KOPT-K1 (cell line): ENCODE data around the gene EIF5B.

Experiments used
- H3K27ac ChIP-seq: fragments of 200-600 bp; sonication (generic); 2 replicates; pipeline ENCODE4 v1.5.1; 2016; ENCODE audit warnings: antibody characterized with exemption, mild to moderate bottlenecking, low read depth, low read length; ENCODE audit not compliant: poor library complexity, severe bottlenecking
- H3K36me3 ChIP-seq: fragments of 200-600 bp; sonication (generic); 2 replicates; pipeline ENCODE4 v1.5.1; 2017; ENCODE audit warnings: antibody characterized with exemption, mild to moderate bottlenecking, low read length, moderate library complexity; ENCODE audit not compliant: insufficient read depth
- H3K9me3 ChIP-seq: fragments of 200-600 bp; sonication (generic); 2 replicates; pipeline ENCODE4 v1.5.1; 2017; ENCODE audit warnings: antibody characterized with exemption, low read length, mild to moderate bottlenecking; ENCODE audit not compliant: insufficient read depth, poor library complexity, severe bottlenecking

The EIF5B gene

DNA sequence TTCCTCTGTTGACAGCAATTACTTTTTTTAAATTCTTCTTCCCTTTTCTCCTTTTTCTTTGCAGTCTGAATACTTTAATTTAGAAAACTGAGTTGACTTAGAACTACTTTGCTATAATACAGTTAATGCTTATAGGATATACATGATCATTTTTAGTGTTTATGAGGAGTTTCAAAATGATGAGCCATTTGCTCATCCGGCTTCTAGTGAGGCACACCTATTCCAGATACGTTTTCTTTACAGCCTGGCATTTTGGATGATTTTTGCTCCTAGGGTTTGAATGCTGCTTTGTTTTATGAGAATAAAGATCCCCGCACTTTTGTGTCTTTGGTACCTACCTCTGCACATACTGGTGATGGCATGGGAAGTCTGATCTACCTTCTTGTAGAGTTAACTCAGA is 52.8 kb downstream of the EIF5B start:
- peaks cover 87% of the 10 kb centered on the region for H3K36me3 ChIP-seq

DNA sequence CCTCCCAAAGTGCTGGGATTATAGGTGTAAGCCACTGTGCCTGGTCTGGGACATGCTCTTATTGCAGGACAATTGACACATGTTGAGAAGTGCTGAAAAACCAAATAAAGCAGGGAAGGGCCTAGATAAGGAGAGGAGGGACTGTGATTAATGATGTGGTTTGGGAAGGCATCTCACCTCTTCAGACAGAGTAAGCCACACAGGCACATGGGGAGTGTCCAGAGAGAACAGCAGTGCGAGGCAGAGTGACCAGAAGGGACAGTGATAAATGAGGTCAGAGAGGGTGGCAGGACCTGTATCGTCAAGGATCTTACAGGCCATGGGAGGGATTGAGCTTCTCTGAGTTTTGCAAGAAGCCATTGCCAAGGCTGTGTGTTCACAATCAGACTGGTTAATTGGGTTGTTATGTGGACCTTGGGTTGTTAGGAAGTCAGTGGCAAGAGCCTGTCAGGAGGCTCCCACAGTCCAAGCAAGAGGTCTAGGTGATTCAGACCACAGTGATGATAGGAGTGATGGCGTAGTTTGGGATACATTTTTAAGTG is 58.5 kb downstream of the EIF5B start:
- Histone ChIP-seq H3K9me3 (no peaks in the 10 kb centered on the region), H3K27ac (no peak overlapping the region), H3K36me3 (peaks cover 100% of the 10 kb centered on the region)

More for the DNA sequence above, 52.8 kb downstream of the EIF5B start:
- H3K9me3 ChIP-seq = no peaks in the 10 kb centered on the region
- H3K27ac ChIP-seq = no peak overlapping the region

DNA sequence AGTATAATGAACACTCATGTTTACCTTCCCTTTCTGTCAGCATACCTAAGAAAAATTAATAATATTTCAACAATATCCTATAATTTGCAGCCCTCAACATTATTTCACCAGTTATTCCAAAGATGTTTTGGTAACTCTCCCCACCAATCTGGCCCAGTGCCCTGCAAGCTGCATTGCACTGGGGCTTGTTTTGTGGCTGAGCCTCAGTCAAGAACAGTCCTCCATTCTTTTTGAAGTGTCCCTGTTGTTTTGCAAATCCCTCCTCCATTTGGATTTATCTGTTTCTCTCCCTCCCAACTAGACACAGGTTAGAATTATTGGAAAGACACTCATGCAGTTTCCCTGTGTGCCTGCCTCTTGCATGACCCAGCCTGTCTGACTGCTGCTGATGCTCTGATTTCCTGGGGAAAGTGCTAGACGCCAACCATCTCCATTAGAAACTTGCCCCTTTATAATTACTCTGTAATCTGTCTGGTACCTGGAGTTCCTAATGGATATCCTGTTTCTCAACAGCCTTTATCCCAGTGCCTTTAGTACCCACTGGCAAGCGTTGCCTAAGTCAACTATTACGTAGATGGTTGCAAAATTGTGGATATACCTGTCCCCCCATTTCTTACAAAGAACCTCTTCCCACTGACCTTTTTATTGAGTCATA is 60.2 kb downstream of the EIF5B start:
- no peaks in the 10 kb centered on the region for H3K9me3 ChIP-seq
- no peak overlapping the region for H3K27ac ChIP-seq
- H3K36me3 ChIP-seq = peaks cover 100% of the 10 kb centered on the region

DNA sequence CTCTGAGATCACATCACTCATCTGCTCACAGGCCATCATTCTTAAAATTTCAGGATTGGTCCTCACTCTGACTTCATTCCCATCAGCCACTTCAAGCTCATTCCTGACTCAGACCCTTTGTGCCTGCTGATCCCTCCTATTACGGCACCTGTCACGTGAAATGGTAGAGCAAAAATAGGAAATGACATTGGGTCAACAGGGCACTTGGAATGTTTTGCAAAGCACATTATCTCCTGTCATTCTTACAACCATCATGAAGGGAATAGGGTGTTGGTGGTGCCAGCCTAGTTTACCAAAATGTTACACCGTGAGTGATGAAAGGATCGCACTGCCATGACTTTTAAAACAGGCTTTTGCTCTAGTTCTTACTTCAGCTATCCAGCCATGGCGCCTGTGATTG is 61.1 kb downstream of the EIF5B start:
- no peak overlapping the region for H3K27ac ChIP-seq
- H3K9me3 ChIP-seq = no peaks in the 10 kb centered on the region
- H3K36me3 ChIP-seq = peaks cover 100% of the 10 kb centered on the region

DNA sequence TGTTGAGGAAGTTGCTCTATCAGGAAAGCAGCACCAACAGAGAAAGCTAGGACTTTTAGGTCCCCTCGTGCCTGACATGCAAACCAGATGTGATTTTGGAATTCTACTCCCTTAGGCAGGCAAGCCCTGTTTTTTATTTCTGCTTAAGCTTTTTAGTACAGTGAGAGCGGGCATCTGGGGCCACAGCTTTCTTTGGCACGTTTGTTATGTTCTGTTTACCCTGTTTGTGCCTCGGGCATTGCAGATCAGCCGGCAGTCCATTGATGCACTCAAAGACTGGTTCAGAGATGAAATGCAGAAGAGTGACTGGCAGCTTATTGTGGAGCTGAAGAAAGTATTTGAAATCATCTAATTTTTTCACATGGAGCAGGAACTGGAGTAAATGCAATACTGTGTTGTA is 61.9 kb downstream of the EIF5B start:
- no peaks in the 10 kb centered on the region for H3K9me3 ChIP-seq
- no peak overlapping the region for H3K27ac ChIP-seq
- peaks cover 100% of the 10 kb centered on the region for H3K36me3 ChIP-seq

GRCh38 chr2:99399795-99400194 is 62.6 kb downstream of the EIF5B start:
- no peaks in the 10 kb centered on the region for H3K9me3 ChIP-seq
- H3K27ac ChIP-seq = no peak overlapping the region
- H3K36me3 ChIP-seq = peaks cover 100% of the 10 kb centered on the region

- H3K36me3 ChIP-seq = peaks cover 100% of the 10 kb centered on the region
- H3K27ac ChIP-seq = no peak overlapping the region
Observed at GRCh38 chr2:99401841-99402240, 64.7 kb downstream of the EIF5B start.

GRCh38 chr2:99403084-99403483 is 65.9 kb downstream of the EIF5B start:
- Histone ChIP-seq H3K36me3 (peaks cover 98% of the 10 kb centered on the region), H3K9me3 (no peaks in the 10 kb centered on the region), H3K27ac (no peak overlapping the region)

More at GRCh38 chr2:99401841-99402240, 64.7 kb downstream of the EIF5B start:
- no peaks in the 10 kb centered on the region for H3K9me3 ChIP-seq

DNA sequence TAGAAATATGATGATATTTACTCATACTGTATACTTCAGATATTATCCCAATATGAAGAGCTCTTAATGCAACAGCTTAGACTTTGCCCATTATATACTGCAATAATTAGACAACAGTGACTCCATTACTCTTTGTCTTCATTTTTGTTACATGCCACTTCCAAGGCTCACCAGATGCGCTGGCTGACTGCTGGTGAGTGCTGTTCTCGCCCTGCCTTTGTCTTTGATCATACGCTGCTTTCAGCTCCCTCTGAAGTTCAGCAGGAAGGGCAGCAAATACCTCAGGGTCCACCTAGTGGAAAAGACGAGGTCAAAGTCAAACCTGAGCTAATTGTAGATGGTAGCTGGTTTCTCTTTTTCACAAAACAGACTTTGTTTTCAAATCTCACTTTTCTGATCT is 66.3 kb downstream of the EIF5B start:
- H3K9me3 ChIP-seq = no peaks in the 10 kb centered on the region
- peaks cover 98% of the 10 kb centered on the region for H3K36me3 ChIP-seq
- no peak overlapping the region for H3K27ac ChIP-seq

GRCh38 chr2:99404039-99404796 is 67.0 kb downstream of the EIF5B start:
- Histone ChIP-seq H3K36me3 (peaks cover 98% of the 10 kb centered on the region), H3K27ac (no peak overlapping the region), H3K9me3 (no peaks in the 10 kb centered on the region)

GRCh38 chr2:99404797-99405669 is 67.8 kb downstream of the EIF5B start:
- H3K36me3 ChIP-seq = peaks cover 98% of the 10 kb centered on the region
- H3K27ac ChIP-seq = no peak overlapping the region
- no peaks in the 10 kb centered on the region for H3K9me3 ChIP-seq

DNA sequence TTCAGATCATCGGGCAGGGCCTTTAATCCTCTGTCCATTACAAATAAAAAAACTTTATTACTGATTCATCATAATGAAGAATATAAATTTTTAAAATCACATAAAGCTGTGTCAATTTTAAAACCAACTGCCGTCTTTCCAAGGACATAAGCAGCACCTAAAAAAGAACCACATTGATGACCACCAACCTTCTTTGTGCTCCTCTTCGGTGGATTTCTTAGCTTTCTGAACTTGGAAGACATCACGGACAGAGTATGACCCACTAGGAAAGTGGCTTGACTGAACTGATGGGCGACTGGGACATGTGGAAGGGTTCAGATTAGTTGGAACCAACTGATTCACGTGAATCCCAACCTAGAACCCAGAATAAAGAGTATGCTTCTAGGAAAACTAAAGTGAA is 68.9 kb downstream of the EIF5B start:
- H3K36me3 ChIP-seq = peaks cover 97% of the 10 kb centered on the region
- no peak overlapping the region for H3K27ac ChIP-seq
- no peaks in the 10 kb centered on the region for H3K9me3 ChIP-seq

DNA sequence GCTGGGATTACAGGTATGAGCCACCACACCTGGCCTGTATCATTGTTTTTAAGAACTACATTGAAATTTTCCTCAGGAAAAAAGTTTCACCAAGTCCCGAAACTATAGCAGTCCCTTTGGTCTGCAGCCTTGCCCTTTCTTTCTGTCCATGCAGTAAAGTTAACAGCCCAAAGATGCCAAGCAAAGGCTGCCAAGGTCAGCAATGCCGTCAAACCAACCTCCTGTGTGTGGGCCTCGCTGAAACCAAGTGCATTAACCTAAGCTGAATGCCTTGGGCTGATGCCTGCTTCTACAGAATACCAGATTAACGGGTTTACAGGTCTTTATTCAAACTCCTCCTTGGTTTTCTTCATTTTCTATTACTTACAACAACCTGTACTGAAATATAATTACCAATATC is 73.1 kb downstream of the EIF5B start:
- Histone ChIP-seq H3K27ac (no peak overlapping the region), H3K9me3 (no peaks in the 10 kb centered on the region), H3K36me3 (peaks cover 95% of the 10 kb centered on the region)

GRCh38 chr2:99414566-99414965 is 77.4 kb downstream of the EIF5B start:
- peaks cover 96% of the 10 kb centered on the region for H3K36me3 ChIP-seq

GRCh38 chr2:99417396-99417795 is 80.2 kb downstream of the EIF5B start:
- Histone ChIP-seq H3K27ac (no peak overlapping the region), H3K36me3 (peaks cover 99% of the 10 kb centered on the region), H3K9me3 (no peaks in the 10 kb centered on the region)

More at GRCh38 chr2:99414566-99414965, 77.4 kb downstream of the EIF5B start:
- no peak overlapping the region for H3K27ac ChIP-seq
- no peaks in the 10 kb centered on the region for H3K9me3 ChIP-seq
